IMR-90 (cell line): Measurements from ENCODE around the gene SYT3.

Experiments
- BHLHE40 ChIP-seq: fragments of 150-350 bp; IDR thresholded peaks from 2 replicates; pipeline ENCODE4 v1.6.1; 2016; ENCODE audit warnings: mild to moderate bottlenecking, low read depth, low read length
- CEBPB ChIP-seq: IDR thresholded peaks from 2 replicates; pipeline ENCODE4 v1.6.1; 2012; ENCODE audit warnings: low read depth, low read length, improper control_type of control experiment
- CHD1 ChIP-seq: IDR thresholded peaks from 2 replicates; pipeline ENCODE4 v1.6.1; 2012; ENCODE audit warnings: low read depth, low read length, improper control_type of control experiment
- CTCF ChIP-seq: conservative IDR thresholded peaks from 2 replicates; pipeline ENCODE4 v1.5.1; 2012; ENCODE audit warnings: mild to moderate bottlenecking, low read depth, low read length, improper control_type of control experiment
- FOS ChIP-seq: fragments of 150-350 bp; IDR thresholded peaks from 2 replicates; pipeline ENCODE4 v1.6.1; 2016; ENCODE audit warnings: low read depth, low read length
- MAFK ChIP-seq: IDR thresholded peaks from 2 replicates; pipeline ENCODE4 v1.6.1; 2012; ENCODE audit warnings: low read depth, low read length, improper control_type of control experiment
- NFE2L2 ChIP-seq: fragments of 150-350 bp; IDR thresholded peaks from 2 replicates; pipeline ENCODE4 v1.6.1; 2016; ENCODE audit warnings: low read depth, mild to moderate bottlenecking, low read length
- POLR2A ChIP-seq: IDR thresholded peaks from 2 replicates; pipeline ENCODE4 v1.6.1; 2012; ENCODE audit warnings: mild to moderate bottlenecking, low read depth, low read length
- RAD21 ChIP-seq: IDR thresholded peaks from 2 replicates; pipeline ENCODE4 v1.6.1; 2012; ENCODE audit warnings: low read length, improper control_type of control experiment
- RCOR1 ChIP-seq: IDR thresholded peaks from 2 replicates; pipeline ENCODE4 v1.6.1; 2012; ENCODE audit warnings: mild to moderate bottlenecking, low read length, improper control_type of control experiment; ENCODE audit not compliant: insufficient replicate concordance
- USF2 ChIP-seq: fragments of 150-350 bp; IDR thresholded peaks from 2 replicates; pipeline ENCODE4 v1.6.1; 2017; ENCODE audit warnings: mild to moderate bottlenecking, antibody characterized with exemption, low read length, low read depth

- no peak for TF ChIP-seq CTCF
- no peak for TF ChIP-seq MAFK
- TF ChIP-seq POLR2A, result no peak
- no peak for TF ChIP-seq NFE2L2
- TF ChIP-seq BHLHE40, result no peak
- TF ChIP-seq RAD21, result no peak
- no peak for TF ChIP-seq USF2
- TF ChIP-seq RCOR1, result no peak
- no peak for TF ChIP-seq FOS
- TF ChIP-seq CEBPB, result no peak
- TF ChIP-seq CHD1, result no peak
Observed at GRCh38 chr19:50607388-50607787, 32.3 kb downstream of the SYT3 start.
